GM23248 (cell line): ENCODE data around the gene PPP1R3G. TPM values are rescaled to one million over a fixed set of nuclear protein-coding genes. Genes with fewer than 3 reads are reported as not detected.

Source experiments
- DNase-seq: peaks from one replicate; pipeline ENCODE4 v3.0.0-alpha.2; 2015
- H2AFZ ChIP-seq: fragments of 200-600 bp; sonication (generic); 2 replicates; pipeline ENCODE4 v1.6.1; 2016; ENCODE audit warnings: antibody characterized with exemption
- H3F3A ChIP-seq: fragments of 200-600 bp; sonication (generic); 2 replicates; pipeline ENCODE4 v1.6.1; 2016; ENCODE audit warnings: mild to moderate bottlenecking, antibody characterized with exemption, mixed run types; ENCODE audit not compliant: insufficient read depth
- H3K27ac ChIP-seq: fragments of 200-600 bp; sonication (generic); 2 replicates; pipeline ENCODE4 v1.5.1; 2016; ENCODE audit warnings: mild to moderate bottlenecking
- H3K27me3 ChIP-seq: fragments of 200-600 bp; sonication (generic); replicated peaks from 2 replicates; pipeline ENCODE4 v1.6.1; 2016; ENCODE audit warnings: mild to moderate bottlenecking; ENCODE audit not compliant: insufficient read depth
- H3K36me3 ChIP-seq: fragments of 200-600 bp; sonication (generic); 2 replicates; pipeline ENCODE4 v1.6.1; 2016; ENCODE audit warnings: low read depth, mild to moderate bottlenecking
- H3K4me1 ChIP-seq: fragments of 200-600 bp; sonication (generic); 2 replicates; pipeline ENCODE4 v1.6.1; 2016; ENCODE audit warnings: mild to moderate bottlenecking; ENCODE audit not compliant: insufficient read depth
- H3K4me2 ChIP-seq: fragments of 200-600 bp; sonication (generic); one replicate; pipeline ENCODE4 v1.6.1; 2016; ENCODE audit warnings: mild to moderate bottlenecking; ENCODE audit not compliant: unreplicated experiment
- H3K4me3 ChIP-seq: fragments of 200-600 bp; sonication (generic); 2 replicates; pipeline ENCODE4 v1.5.1; 2016; ENCODE audit warnings: mild to moderate bottlenecking
- H3K79me2 ChIP-seq: fragments of 200-600 bp; sonication (generic); 2 replicates; pipeline ENCODE4 v1.6.1; 2016; ENCODE audit warnings: mild to moderate bottlenecking; ENCODE audit not compliant: insufficient read depth
- H3K9ac ChIP-seq: fragments of 200-600 bp; sonication (generic); 2 replicates; pipeline ENCODE4 v1.6.1; 2016; ENCODE audit warnings: mild to moderate bottlenecking
- H3K9me2 ChIP-seq: fragments of 200-600 bp; sonication (generic); 2 replicates; pipeline ENCODE4 v1.6.1; 2016; ENCODE audit warnings: mixed run types, mild to moderate bottlenecking, moderate library complexity; ENCODE audit not compliant: insufficient read depth
- H3K9me3 ChIP-seq: fragments of 200-600 bp; sonication (generic); one replicate; pipeline ENCODE4 v1.6.1; 2017; ENCODE audit warnings: low read depth
- H4K20me1 ChIP-seq: fragments of 200-600 bp; sonication (generic); 2 replicates; pipeline ENCODE4 v1.6.0; 2016; ENCODE audit not compliant: insufficient read depth
- EZH2 ChIP-seq: fragments of 200-600 bp; sonication (generic); IDR thresholded peaks from 2 replicates; pipeline ENCODE4 v1.6.1; 2018; ENCODE audit warnings: antibody characterized with exemption, mild to moderate bottlenecking; ENCODE audit not compliant: insufficient read depth, poor library complexity, severe bottlenecking
- EZH2phosphoT487 ChIP-seq: fragments of 200-600 bp; sonication (generic); IDR thresholded peaks from 2 replicates; pipeline ENCODE4 v1.6.1; 2018; ENCODE audit warnings: antibody characterized with exemption, moderate library complexity, mild to moderate bottlenecking, low read depth; ENCODE audit not compliant: insufficient read depth
- WGBS, 2 experiments: methylation state at CpG; one replicate each; pipeline ENCODE4 v1.1.6; 2015 to 2017; ENCODE audit warnings: low lambda C conversion rate in 2 of 2, low coverage in 1 of 2; ENCODE audit errors: missing lambda C conversion rate in 2 of 2; 5-methylcytosine and 5-hydroxymethylcytosine counted together
- in situ Hi-C: fragments of 300-500 bp; cut with MboI; formaldehyde crosslinking; loops from 2 replicates; pipeline ENCODE4 v1.15.0; 2020
- polyA plus RNA-seq: library from polyadenylated mRNA; unstranded; fragments of >200 nt; fragmentation: Nextera tagmentation; extraction: Ambion mirVana; gene quantifications from 2 replicates; pipeline ENCODE4 v1.2.1, GENCODE V29; 2016
- total RNA-seq: library from RNA; depleted of rRNA; stranded (reverse); fragments of >200 nt; shearing (Covaris generic); gene quantifications from 2 replicates; pipeline ENCODE4 v1.2.3, GENCODE V29; 2014

PPP1R3G gene
- total and polyA plus RNA-seq, 2 experiments from 2014 or later, result 0.84 to 2.6 TPM

GRCh38 chr6:5094327-5094726 lies 9.2 kb downstream of the PPP1R3G start:
- peak overlapping the region; percentile 54 for H3K4me2 ChIP-seq
- H3K27me3 ChIP-seq, result peaks cover 4% of the 10 kb centered on the region
- no peaks in the 10 kb centered on the region for H3K36me3 ChIP-seq
- peak overlapping the region; percentile 26; the same call in 1 of the 2 replicates for H3K27ac ChIP-seq
- H3F3A ChIP-seq, result peaks cover 15% of the 10 kb centered on the region
- H3K4me3 ChIP-seq, result no peak overlapping the region
- no peak overlapping the region for H3K9ac ChIP-seq
- H3K79me2 ChIP-seq, result no peaks in the 10 kb centered on the region
- in situ Hi-C loops, result no loop called here
- TF ChIP-seq EZH2 (no peak), EZH2phosphoT487 (no peak)
- H3K9me2 ChIP-seq, result no peaks in the 10 kb centered on the region
- DNase-seq, result peak; percentile 94
- H3K9me3 ChIP-seq, result no peaks in the 10 kb centered on the region
- 6 to 7% methylated on average over 3 of the region's 3 CpGs for WGBS, 2 experiments
- H3K4me1 ChIP-seq, result peaks cover 10% of the 10 kb centered on the region
- H4K20me1 ChIP-seq, result no peaks in the 10 kb centered on the region
- H2AFZ ChIP-seq, result no peak overlapping the region

GRCh38 chr6:5095236-5095635 lies 10.1 kb downstream of the PPP1R3G start:
- H3K79me2 ChIP-seq, result no peaks in the 10 kb centered on the region
- TF ChIP-seq EZH2 (no peak), EZH2phosphoT487 (no peak)
- peaks cover 10% of the 10 kb centered on the region for H3K4me1 ChIP-seq
- no peaks in the 10 kb centered on the region for H3K9me2 ChIP-seq
- no peaks in the 10 kb centered on the region for H3K9me3 ChIP-seq
- H3K27ac ChIP-seq, result no peak overlapping the region
- in situ Hi-C loops, result no loop called here
- peaks cover 4% of the 10 kb centered on the region for H3K27me3 ChIP-seq
- peak; percentile 68 for DNase-seq
- WGBS, 2 experiments, result 44 to 50% methylated on average over 3 of the region's 3 CpGs
- H3F3A ChIP-seq, result peaks cover 15% of the 10 kb centered on the region
- no peak overlapping the region for H3K4me3 ChIP-seq
- no peak overlapping the region for H3K9ac ChIP-seq
- H3K4me2 ChIP-seq, result peak overlapping the region; percentile 54
- H2AFZ ChIP-seq, result no peak overlapping the region
- H4K20me1 ChIP-seq, result no peaks in the 10 kb centered on the region
- no peaks in the 10 kb centered on the region for H3K36me3 ChIP-seq

- in situ Hi-C loops, result no loop called here
- no peaks in the 10 kb centered on the region for H4K20me1 ChIP-seq
- 48 to 53% methylated on average over 2 of the region's 2 CpGs for WGBS, 2 experiments
- H3K9me3 ChIP-seq, result no peaks in the 10 kb centered on the region
- peaks cover 10% of the 10 kb centered on the region for H3K4me1 ChIP-seq
- no peaks in the 10 kb centered on the region for H3K9me2 ChIP-seq
- no peaks in the 10 kb centered on the region for H3K79me2 ChIP-seq
- DNase-seq, result no peak
- no peak overlapping the region for H2AFZ ChIP-seq
- H3K4me2 ChIP-seq, result no peak overlapping the region
- H3K36me3 ChIP-seq, result no peaks in the 10 kb centered on the region
- TF ChIP-seq EZH2phosphoT487 (no peak), EZH2 (no peak)
- no peak overlapping the region for H3K4me3 ChIP-seq
- H3F3A ChIP-seq, result peaks cover 15% of the 10 kb centered on the region
- peaks cover 4% of the 10 kb centered on the region for H3K27me3 ChIP-seq
- H3K9ac ChIP-seq, result no peak overlapping the region
- H3K27ac ChIP-seq, result no peak overlapping the region
Observed at GRCh38 chr6:5096482-5096881, 11.3 kb downstream of the PPP1R3G start.

- no peak overlapping the region for H3K4me2 ChIP-seq
- 91 to 93% methylated on average over 14 of the region's 14 CpGs for WGBS, 2 experiments
- no peak overlapping the region for H3K9ac ChIP-seq
- peaks cover 10% of the 10 kb centered on the region for H3K4me1 ChIP-seq
- no peak overlapping the region for H2AFZ ChIP-seq
- no peak overlapping the region for H3K4me3 ChIP-seq
- no peaks in the 10 kb centered on the region for H4K20me1 ChIP-seq
- no peaks in the 10 kb centered on the region; the same call in 1 of the 2 replicates for H3K27me3 ChIP-seq
- H3K27ac ChIP-seq, result no peak overlapping the region
- in situ Hi-C loops, result no loop called here
- H3K9me2 ChIP-seq, result no peaks in the 10 kb centered on the region
- H3F3A ChIP-seq, result peaks cover 14% of the 10 kb centered on the region
- H3K36me3 ChIP-seq, result no peaks in the 10 kb centered on the region
- TF ChIP-seq EZH2, result no peak
- no peak for TF ChIP-seq EZH2phosphoT487
- H3K79me2 ChIP-seq, result no peaks in the 10 kb centered on the region
- no peak for DNase-seq
- H3K9me3 ChIP-seq, result no peaks in the 10 kb centered on the region
Observed at GRCh38 chr6:5098501-5099270, 13.5 kb downstream of the PPP1R3G start.
